IMR-90 (cell line): Measurements from ENCODE around the gene PPP4C. TPM values are rescaled to one million over a fixed set of nuclear protein-coding genes. Genes with fewer than 3 reads are reported as not detected.

Experiments used
- ATAC-seq: fragments of 200-7000 bp; cut with Tn5 transposase; 2 replicates; pipeline ENCODE4 v1.9.1; 2020; ENCODE audit warnings: low read depth, mild to moderate bottlenecking, moderate library complexity
- BruUV-seq: library from RNA; stranded (reverse); fragments of 400-500 nt; replicated peaks from 2 replicates; lab custom pipeline; 2021; lab: Mats Ljungman, UMichigan
- CTCF ChIA-PET: fragments of 300-600 bp; formaldehyde crosslinking; extraction: SDS; loops from one replicate; lab custom pipeline; 2021; ENCODE audit warnings: antibody characterized with exemption; lab: Yijun Ruan, JAX
- POLR2A ChIA-PET: fragments of 300-600 bp; sonication (Branson Sonifier 250); formaldehyde crosslinking; loops from one replicate; lab custom pipeline; 2022; ENCODE audit warnings: antibody characterized with exemption; ENCODE audit not compliant: unreplicated experiment; lab: Charles Lee
- DNase-seq: peaks from one replicate; pipeline ENCODE4 v3.0.0; 2013
- H2AFZ ChIP-seq: replicated peaks from 2 replicates; pipeline ENCODE3; 2013; ENCODE audit warnings: low read length, mild to moderate bottlenecking; ENCODE audit not compliant: poor library complexity
- H2AK5ac ChIP-seq: 2 replicates; pipeline ENCODE4 v1.6.1; 2013; ENCODE audit warnings: low read depth, low read length, inconsistent platforms
- H2AK9ac ChIP-seq: replicated peaks from 2 replicates; pipeline ENCODE3; 2013; ENCODE audit warnings: mild to moderate bottlenecking, low read depth, low read length, moderate library complexity; ENCODE audit not compliant: poor library complexity
- H2BK120ac ChIP-seq: 2 replicates; pipeline ENCODE4 v1.6.1; 2013; ENCODE audit warnings: low read depth, low read length, inconsistent platforms
- H2BK15ac ChIP-seq: 3 replicates; pipeline ENCODE4 v1.6.1; 2013; ENCODE audit warnings: low read depth, low read length, inconsistent platforms
- H2BK20ac ChIP-seq: 2 replicates; pipeline ENCODE4 v1.6.1; 2013; ENCODE audit warnings: low read depth, mild to moderate bottlenecking, inconsistent platforms, low read length, moderate library complexity
- H2BK5ac ChIP-seq: 2 replicates; pipeline ENCODE4 v1.6.1; 2013; ENCODE audit warnings: mild to moderate bottlenecking, low read depth, low read length, inconsistent platforms; ENCODE audit not compliant: poor library complexity, severe bottlenecking
- H3K14ac ChIP-seq: replicated peaks from 2 replicates; pipeline ENCODE4 v1.6.1; 2013; ENCODE audit warnings: low read depth, low read length, inconsistent platforms
- H3K18ac ChIP-seq: 2 replicates; pipeline ENCODE4 v1.6.1; 2013; ENCODE audit warnings: low read depth, low read length, control low read depth
- H3K23ac ChIP-seq: 2 replicates; pipeline ENCODE4 v1.6.1; 2013; ENCODE audit warnings: low read depth, low read length, inconsistent platforms
- H3K27ac ChIP-seq: 2 replicates; pipeline ENCODE4 v1.5.1; 2013; ENCODE audit warnings: mild to moderate bottlenecking, control low read depth, low read length; ENCODE audit not compliant: insufficient read depth
- H3K27me3 ChIP-seq: 2 replicates; pipeline ENCODE4 v1.6.1; 2013; ENCODE audit warnings: low read length; ENCODE audit not compliant: control insufficient read depth, insufficient read depth
- H3K36me3 ChIP-seq: 2 replicates; pipeline ENCODE4 v1.6.1; 2013; ENCODE audit warnings: low read length, mixed read lengths; ENCODE audit not compliant: control insufficient read depth, insufficient read depth
- H3K4ac ChIP-seq: 2 replicates; pipeline ENCODE4 v1.6.1; 2013; ENCODE audit warnings: low read depth, low read length, inconsistent platforms
- H3K4me1 ChIP-seq: 2 replicates; pipeline ENCODE4 v1.6.1; 2013; ENCODE audit warnings: low read length, mixed read lengths; ENCODE audit not compliant: control insufficient read depth, insufficient read depth
- H3K4me2 ChIP-seq: 2 replicates; pipeline ENCODE4 v1.6.1; 2013; ENCODE audit warnings: low read depth, mild to moderate bottlenecking, control low read depth, low read length, moderate library complexity
- H3K4me3 ChIP-seq: 2 replicates; pipeline ENCODE4 v1.5.1; 2013; ENCODE audit warnings: low read depth, mild to moderate bottlenecking, control low read depth, low read length, moderate library complexity; ENCODE audit not compliant: insufficient read depth
- H3K56ac ChIP-seq: 2 replicates; pipeline ENCODE4 v1.6.1; 2013; ENCODE audit warnings: low read length, inconsistent platforms; ENCODE audit not compliant: insufficient read depth; ENCODE audit errors: extremely low read depth
- H3K79me1 ChIP-seq, 2 experiments: 2 replicates each; pipeline ENCODE4 v1.6.1; 2013; ENCODE audit warnings: low read length in 2 of 2, inconsistent platforms in 1 of 2, low read depth in 1 of 2
- H3K9ac ChIP-seq: 2 replicates; pipeline ENCODE4 v1.6.1; 2013; ENCODE audit warnings: low read depth, low read length, control low read depth
- H3K9me1 ChIP-seq: 2 replicates; pipeline ENCODE4 v1.6.1; 2013; ENCODE audit warnings: low read length, inconsistent platforms; ENCODE audit not compliant: insufficient read depth
- H3K9me3 ChIP-seq: 2 replicates; pipeline ENCODE4 v1.6.1; 2013; ENCODE audit warnings: low read length; ENCODE audit not compliant: control insufficient read depth, insufficient read depth
- H4K20me1 ChIP-seq: 2 replicates; pipeline ENCODE4 v1.6.1; 2013; ENCODE audit warnings: low read length, inconsistent platforms; ENCODE audit not compliant: insufficient read depth
- H4K5ac ChIP-seq: 2 replicates; pipeline ENCODE4 v1.6.1; 2013; ENCODE audit warnings: mild to moderate bottlenecking, low read depth, low read length, control low read depth
- H4K8ac ChIP-seq, 2 experiments: 2 replicates each; pipeline ENCODE4 v1.6.1; 2013; ENCODE audit warnings: low read depth in 2 of 2, low read length in 2 of 2, control low read depth in 1 of 2, inconsistent platforms in 1 of 2
- H4K91ac ChIP-seq: 2 replicates; pipeline ENCODE4 v1.6.1; 2013; ENCODE audit warnings: low read depth, low read length, inconsistent platforms; ENCODE audit not compliant: insufficient read depth
- CTCF ChIP-seq: conservative IDR thresholded peaks from 2 replicates; pipeline ENCODE4 v1.5.1; 2012; ENCODE audit warnings: mild to moderate bottlenecking, low read depth, low read length, improper control_type of control experiment
- NFE2L2 ChIP-seq: fragments of 150-350 bp; IDR thresholded peaks from 2 replicates; pipeline ENCODE4 v1.6.1; 2016; ENCODE audit warnings: low read depth, mild to moderate bottlenecking, low read length
- RAD21 ChIP-seq: IDR thresholded peaks from 2 replicates; pipeline ENCODE4 v1.6.1; 2012; ENCODE audit warnings: low read length, improper control_type of control experiment
- RFX5 ChIP-seq: IDR thresholded peaks from 2 replicates; pipeline ENCODE4 v1.8.0; 2012; ENCODE audit warnings: low read depth, mild to moderate bottlenecking, low read length, moderate library complexity
- SMC3 ChIP-seq: fragments of 150-350 bp; IDR thresholded peaks from 2 replicates; pipeline ENCODE4 v1.6.1; 2016; ENCODE audit warnings: low read depth, mild to moderate bottlenecking, antibody characterized with exemption, low read length, moderate library complexity
- WGBS, 2 experiments: methylation state at CpG; one replicate each; pipeline versions ENCODE4 v1.1.5 to v1.1.7; 2013; ENCODE audit warnings: missing lambda C conversion rate in 2 of 2; ENCODE audit not compliant: insufficient read length in 1 of 2; ENCODE audit errors: extremely low coverage in 2 of 2; 5-methylcytosine and 5-hydroxymethylcytosine counted together
- dilution Hi-C: fragments of 300-500 bp; cut with HindIII; formaldehyde crosslinking; loops from one replicate; pipeline ENCODE4 v1.14.3; 2018; ENCODE audit warnings: low sequenced_read_pairs; ENCODE audit not compliant: unreplicated experiment
- in situ Hi-C: fragments of 300-500 bp; cut with MboI; formaldehyde crosslinking; loops from 3 replicates; pipeline ENCODE4 v1.14.3; 2019; ENCODE audit warnings: low sequenced_read_pairs, inconsistent platforms, mixed read lengths
- intact Hi-C: fragments of 100-400 bp; cut with micrococcal nuclease; formaldehyde crosslinking; loops from 2 replicates; pipeline ENCODE4 v1.10.0; 2022
- polyA plus RNA-seq, 3 experiments: library from polyadenylated mRNA; depleted of rRNA; stranded (reverse); fragments of >200 nt; gene quantifications; 2 replicates each; pipeline ENCODE4 v1.2.3, GENCODE V29; 2012; ENCODE audit warnings: low replicate concordance in 1 of 3
- total RNA-seq: library from RNA; depleted of rRNA; stranded (reverse); fragments of >200 nt; gene quantifications from 2 replicates; pipeline ENCODE4 v1.2.3, GENCODE V29; 2012
- TF ChIP-seq, protein P1 (sequence below): fragments of 150-350 bp; IDR thresholded peaks from 2 replicates; pipeline ENCODE4 v1.6.1; 2017; ENCODE audit warnings: mild to moderate bottlenecking, antibody characterized with exemption, low read length, low read depth

PPP4C gene
- total and polyA plus RNA-seq, 2 of the 4 experiments (the other 2 are of a cell fraction), result 200 to 209 TPM

DNA sequence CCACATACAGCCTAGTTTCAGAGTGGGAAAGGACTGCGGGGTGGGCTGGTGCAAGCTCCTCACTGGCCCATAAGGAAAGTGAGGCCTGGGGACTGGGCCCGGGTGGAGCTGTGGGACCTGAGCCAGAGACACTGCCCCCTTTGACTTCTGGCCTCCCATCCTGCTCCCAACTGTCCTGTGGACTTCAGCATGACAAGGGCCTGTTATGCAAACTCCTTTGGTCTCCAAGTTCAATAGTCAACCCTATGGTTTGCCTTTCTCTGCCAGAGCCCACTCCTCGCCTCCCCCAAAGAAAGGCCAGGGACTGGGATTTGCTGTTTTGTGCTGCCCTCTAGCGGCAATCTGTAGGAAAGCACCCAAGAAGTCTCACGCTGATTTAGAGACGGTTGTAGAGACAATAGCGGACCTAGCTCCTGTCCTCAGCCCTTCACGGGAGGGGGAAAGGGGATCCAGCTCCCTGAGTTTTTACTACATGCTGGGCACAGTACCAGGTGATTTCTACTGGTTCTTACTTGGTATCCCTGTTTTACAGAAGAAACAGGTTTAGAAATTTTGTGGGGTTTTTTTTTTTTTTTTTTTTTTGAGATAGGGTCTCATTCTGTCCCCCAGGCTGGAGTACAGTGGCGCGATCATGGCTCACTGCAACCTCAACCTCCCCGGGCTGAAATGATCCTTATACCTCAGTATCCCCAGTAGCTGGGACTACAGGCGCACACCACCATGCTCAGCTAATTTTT, 43.5 kb upstream of the PPP4C start:
- no peak overlapping the region for H2AK9ac ChIP-seq
- WGBS, 2 experiments, result no CpG with 5 or more reads among the region's 12 CpGs
- intact Hi-C loops (no loop called here), dilution Hi-C loops (no loop called here), in situ Hi-C loops (no loop called here)
- CTCF ChIA-PET, result interaction anchor here (0.7 to 1.4 kb wide), 3 partner anchors 9 to 17 kb away, joined by 3 to 6 read pairs (median 4); no protein-coding TSS in a partner anchor
- no peak overlapping the region for H2BK5ac ChIP-seq
- no peak overlapping the region for H3K27ac ChIP-seq
- no peak overlapping the region for H3K4ac ChIP-seq
- H3K4me1 ChIP-seq, result no peaks in the 10 kb centered on the region
- BruUV-seq, result no TSS peak
- H3K14ac ChIP-seq, result no peak overlapping the region
- H3K23ac ChIP-seq, result no peak overlapping the region
- no peaks in the 10 kb centered on the region for H3K36me3 ChIP-seq
- H4K8ac ChIP-seq, result no peak overlapping the region
- H3K18ac ChIP-seq, result no peak overlapping the region
- TF ChIP-seq RAD21 (peak; percentile 84), RFX5 (no peak), NFE2L2 (no peak), SMC3 (peak; percentile 57), CTCF (peak; percentile 78)
- TF ChIP-seq, protein P1, sequence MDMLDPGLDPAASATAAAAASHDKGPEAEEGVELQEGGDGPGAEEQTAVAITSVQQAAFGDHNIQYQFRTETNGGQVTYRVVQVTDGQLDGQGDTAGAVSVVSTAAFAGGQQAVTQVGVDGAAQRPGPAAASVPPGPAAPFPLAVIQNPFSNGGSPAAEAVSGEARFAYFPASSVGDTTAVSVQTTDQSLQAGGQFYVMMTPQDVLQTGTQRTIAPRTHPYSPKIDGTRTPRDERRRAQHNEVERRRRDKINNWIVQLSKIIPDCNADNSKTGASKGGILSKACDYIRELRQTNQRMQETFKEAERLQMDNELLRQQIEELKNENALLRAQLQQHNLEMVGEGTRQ, result no peak
- H3K9me1 ChIP-seq, result no peaks in the 10 kb centered on the region
- H3K79me1 ChIP-seq, result no peaks in the 10 kb centered on the region
- H4K5ac ChIP-seq, result no peak overlapping the region
- H2AK5ac ChIP-seq, result no peak overlapping the region
- peaks cover 9% of the 10 kb centered on the region; the same call in 1 of the 2 replicates for H4K20me1 ChIP-seq
- H3K4me2 ChIP-seq, result no peak overlapping the region
- H4K91ac ChIP-seq, result no peak overlapping the region
- H2BK20ac ChIP-seq, result no peak overlapping the region
- no peaks in the 10 kb centered on the region for H3K9me3 ChIP-seq
- no peak overlapping the region for H3K9ac ChIP-seq
- POLR2A ChIA-PET, result no interaction called here
- no peak overlapping the region for H2AFZ ChIP-seq
- no peak overlapping the region for H2BK15ac ChIP-seq
- no peak overlapping the region for H3K56ac ChIP-seq
- no peak overlapping the region for H3K4me3 ChIP-seq
- H3K27me3 ChIP-seq, result peaks cover 55% of the 10 kb centered on the region
- ATAC-seq (peak; percentile 76), DNase-seq (peak; percentile 67)
- no peak overlapping the region for H2BK120ac ChIP-seq
